ENCODE measurements around the gene EEPD1.

- TF ChIP-seq MAX (IDR thresholded peaks at IDR 0.05; ENCODE audit: low read depth) (no peak), CTCF (IDR thresholded peaks at IDR 0.05) (no peak), TAF1 (IDR thresholded peaks at IDR 0.05; ENCODE audit: borderline replicate concordance, low read depth, low read length) (no peak), GABPA (IDR thresholded peaks at IDR 0.05; ENCODE audit: low read depth) (no peak), POLR2AphosphoS5 (IDR thresholded peaks at IDR 0.05; ENCODE audit: low read depth, low read length) (no peak), PBX3 (IDR thresholded peaks at IDR 0.05) (no peak)
Measured at GRCh38 chr7:36217211-36217960, 64.3 kb downstream of the EEPD1 start.

Data from SK-N-SH (cell line).